NCI-H1105 (cell line): ENCODE results near the gene DCAF4L1.

Source experiments
- DNase-seq: peaks from one replicate; lab custom pipeline; 2025; lab: John Stamatoyannopoulos, UW

The DCAF4L1 gene, protein sequence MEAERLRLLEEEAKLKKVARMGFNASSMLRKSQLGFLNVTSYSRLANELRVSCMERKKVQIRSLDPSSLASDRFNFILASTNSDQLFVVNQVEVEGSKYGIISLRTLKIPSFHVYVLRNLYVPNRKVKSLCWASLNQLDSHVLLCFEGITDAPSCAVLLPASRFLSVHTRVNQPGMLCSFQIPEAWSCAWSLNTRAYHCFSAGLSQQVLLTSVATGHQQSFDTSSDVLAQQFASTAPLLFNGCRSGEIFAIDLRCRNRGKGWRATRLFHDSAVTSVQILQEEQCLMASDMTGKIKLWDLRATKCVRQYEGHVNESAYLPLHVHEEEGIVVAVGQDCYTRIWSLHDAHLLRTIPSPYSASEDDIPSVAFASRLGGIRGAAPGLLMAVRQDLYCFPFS

DNA sequence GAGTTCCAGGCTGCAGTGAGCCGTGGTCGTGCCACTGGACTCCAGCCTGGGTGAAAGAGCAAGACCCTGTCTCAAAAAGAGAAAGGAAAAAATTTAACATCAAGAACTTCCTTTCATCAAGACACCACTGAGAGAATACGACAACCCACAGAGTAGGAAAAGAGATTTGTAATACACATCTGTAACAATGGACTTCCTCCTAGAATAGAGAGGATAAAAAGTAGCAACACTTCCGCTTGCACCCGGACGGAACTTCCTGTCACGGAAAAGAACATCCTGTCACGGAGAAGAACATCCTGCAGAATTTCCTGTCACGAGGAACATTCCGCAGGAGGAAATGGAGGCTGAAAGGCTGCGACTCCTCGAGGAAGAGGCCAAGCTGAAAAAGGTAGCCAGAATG, at the start of gene DCAF4L1:
Gene DCAF4L1 (plus strand): TSS at position 301 of the 400 bp plus-strand sequence. CDS start 37 bp downstream, at position 338.
- no peak for DNase-seq

DNA sequence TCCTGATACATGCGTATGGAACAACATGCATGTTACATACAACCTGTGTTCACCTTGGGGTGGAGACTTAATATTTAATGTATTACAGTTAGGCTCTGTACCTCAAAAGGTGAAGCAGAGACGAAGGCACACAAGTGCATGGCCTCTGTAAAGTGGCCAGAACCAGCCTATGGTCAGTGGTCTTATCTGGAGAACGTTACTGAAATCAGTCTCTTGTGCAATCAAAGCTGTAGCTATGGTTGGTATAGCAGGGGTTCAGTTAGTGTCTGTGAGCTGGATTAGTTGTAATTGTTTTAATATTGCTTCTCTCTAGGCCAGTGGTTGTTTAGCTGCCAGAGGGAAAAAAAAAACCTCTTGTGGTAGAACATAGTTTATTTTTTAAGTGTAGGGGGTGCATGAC, 48.6 kb upstream of the DCAF4L1 start:
- DNase-seq, result no peak

DNA sequence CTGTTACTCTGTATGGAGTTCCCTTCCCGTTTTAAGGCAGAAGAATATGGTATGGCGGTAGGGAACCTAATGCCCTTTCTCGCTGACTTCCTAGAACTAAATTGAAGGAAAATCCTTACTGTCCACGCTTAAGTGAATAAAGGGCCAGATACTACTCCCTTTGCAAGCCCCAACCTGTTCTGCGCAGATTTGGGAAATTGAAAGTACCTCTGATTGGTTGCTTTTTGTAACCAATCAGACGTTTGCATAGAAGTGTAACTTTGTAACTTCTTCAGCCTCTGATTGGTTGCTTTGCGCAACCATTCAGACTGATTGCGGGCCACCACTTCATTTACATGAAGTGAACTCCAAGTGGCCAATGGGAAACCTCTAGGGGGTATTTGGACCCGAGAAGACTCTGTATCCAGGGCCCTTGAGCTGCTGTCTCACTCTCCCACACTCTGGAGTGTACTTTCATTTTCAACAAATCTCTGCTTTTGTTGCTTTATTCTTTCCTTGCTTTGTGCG, 47.5 kb upstream of the DCAF4L1 start:
- no peak for DNase-seq

DNA sequence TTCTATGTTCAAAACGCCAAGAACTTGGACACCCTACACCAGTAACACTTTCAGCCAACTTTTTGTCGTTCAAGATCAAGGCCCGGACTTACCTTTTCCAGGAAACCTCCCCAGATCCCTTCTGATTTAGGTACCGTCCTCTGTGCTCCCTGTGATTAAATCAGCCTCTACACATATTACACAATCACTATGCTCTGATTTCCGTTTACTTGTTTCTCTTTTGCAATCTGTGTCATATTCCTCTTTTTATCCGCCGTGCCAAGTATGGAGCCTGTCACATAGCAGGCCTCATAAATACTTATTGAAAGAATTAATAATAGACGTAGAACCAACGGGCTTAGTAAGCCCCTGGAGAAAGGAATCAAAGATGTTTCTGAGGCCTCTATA, 47.0 kb upstream of the DCAF4L1 start:
- no peak for DNase-seq

DNA sequence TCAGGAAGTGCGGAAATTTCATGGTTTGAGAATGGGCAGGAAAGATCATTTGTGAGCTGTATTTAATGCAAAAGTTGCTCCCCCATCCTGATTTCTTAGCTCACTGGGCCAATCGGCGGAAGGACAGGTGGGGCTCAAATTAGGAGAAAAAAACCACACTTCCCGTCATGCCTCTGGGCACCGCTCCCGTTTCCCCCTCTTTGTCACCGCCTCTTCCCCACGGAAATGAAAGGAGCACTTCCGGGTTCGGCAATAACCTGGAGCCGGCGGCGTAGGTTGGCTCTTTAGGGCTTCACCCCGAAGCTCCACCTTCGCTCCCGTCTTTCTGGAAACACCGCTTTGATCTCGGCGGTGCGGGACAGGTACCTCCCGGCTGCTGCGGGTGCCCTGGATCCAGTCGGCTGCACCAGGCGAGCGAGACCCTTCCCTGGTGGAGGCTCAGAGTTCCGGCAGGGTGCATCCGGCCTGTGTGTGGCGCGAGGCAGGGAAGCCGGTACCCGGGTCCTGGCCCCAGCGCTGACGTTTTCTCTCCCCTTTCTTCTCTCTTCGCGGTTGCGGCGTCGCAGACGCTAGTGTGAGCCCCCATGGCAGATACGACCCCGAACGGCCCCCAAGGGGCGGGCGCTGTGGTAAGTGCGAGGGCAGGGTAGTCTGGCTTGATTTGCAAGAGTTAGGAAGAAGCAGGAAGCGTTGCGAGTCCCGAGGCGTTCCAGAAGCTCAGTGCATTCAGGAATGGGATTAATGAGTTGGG, 46.5 kb upstream of the DCAF4L1 start, which contains the start of gene TMEM33:
Gene TMEM33 (plus strand): TSS at position 529 of the 751 bp plus-strand sequence. CDS start 56 bp downstream, at position 585.
- DNase-seq, result peak; percentile 84

DNA sequence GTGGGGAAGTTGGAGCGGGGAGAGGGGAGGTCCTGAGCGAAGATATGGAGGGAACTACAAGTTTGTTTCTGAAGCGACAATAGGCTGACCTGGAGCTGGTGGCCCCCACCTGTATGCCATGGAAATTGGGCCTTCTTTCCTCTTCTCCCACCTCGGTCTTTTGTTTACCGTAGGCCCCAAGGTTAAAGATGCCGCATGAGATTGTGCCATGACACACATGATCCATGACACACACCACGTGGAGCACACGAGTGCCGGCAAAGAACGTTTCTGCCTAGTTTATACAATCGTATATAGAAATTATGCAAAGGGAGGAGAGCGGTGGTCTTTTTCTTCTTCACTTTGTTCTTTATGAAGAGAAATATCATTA, 45.9 kb upstream of the DCAF4L1 start:
- no peak for DNase-seq

DNA sequence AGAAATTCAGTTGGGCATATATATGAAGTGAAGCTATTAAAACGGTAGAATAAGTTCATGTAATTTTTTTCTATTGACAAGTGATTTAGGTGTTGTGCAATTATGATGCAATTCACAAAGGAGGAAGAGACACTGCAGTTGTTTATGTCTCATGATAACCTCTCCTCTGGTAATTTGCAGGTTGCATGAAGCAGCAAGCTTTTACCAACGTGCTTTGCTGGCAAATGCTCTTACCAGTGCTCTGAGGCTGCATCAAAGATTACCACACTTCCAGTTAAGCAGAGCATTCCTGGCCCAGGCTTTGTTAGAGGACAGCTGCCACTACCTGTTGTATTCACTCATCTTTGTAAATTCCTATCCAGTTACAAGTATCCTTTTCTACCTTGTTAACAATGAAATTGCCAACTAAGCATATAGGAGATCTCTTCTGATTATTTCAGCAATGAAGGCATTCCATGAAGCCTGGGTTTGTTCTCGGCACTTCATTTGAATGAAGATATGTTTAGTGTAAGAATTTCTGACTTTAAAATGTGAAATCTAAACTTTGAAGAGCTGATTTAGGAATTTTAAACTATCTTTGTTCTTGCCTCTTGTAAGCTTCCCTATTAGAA, 42.4 kb upstream of the DCAF4L1 start:
- DNase-seq, result no peak

DNA sequence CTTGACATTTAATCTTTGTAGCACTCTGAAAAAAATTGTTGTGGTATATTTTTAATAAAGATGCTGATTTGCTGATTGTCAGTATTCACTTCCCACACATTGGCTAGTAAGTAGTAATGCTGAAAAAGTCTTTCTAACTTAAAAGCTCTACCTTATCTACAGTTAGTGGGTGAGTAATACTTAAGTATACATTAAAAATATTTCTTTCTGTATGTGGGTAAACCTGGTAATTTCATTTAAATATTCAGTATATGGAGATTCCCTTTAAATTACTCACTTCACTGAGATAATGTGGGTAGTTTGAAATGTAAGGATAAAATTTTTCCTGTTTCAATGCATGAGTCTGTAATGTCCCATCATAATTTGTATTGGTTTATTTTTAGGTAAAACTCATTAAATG, 40.7 kb upstream of the DCAF4L1 start:
- DNase-seq, result no peak

DNA sequence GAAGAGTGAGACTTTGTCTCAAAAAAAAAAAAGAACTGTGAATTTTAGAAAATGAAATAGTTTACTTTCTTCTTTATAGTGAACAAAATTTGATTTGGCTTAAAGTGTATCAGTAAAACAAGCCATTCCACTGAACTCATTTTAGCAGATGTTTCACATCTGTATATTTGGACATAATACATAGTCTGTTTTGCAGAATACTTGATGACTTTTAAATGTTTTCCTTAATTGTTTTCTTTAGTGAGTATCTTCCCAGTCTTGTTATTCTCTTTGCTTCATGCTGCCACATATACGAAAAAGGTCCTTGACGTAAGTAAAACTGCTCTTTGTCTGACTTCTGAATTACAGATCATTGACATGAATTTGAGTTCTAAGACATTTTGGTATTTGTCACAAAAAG, 38.0 kb upstream of the DCAF4L1 start:
- DNase-seq, result no peak

DNA sequence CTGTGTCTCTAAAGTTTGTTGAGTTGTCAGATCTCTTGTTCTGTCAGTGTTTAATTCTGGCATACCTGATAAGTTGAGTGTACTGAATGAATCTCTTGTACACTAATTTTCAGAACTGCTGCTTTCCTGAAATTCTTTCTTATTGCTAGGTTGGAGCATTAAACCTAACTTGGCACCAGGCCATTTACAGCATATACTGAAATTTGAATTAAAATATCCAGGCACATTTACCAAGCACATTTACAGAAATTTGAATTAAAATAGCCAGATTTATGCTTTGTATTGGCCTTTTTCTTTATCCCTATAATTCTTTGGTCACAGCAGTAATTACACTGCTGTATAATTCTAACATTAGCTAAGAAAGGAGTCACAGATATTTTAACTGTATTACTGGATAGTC, 37.5 kb upstream of the DCAF4L1 start:
- no peak for DNase-seq

DNA sequence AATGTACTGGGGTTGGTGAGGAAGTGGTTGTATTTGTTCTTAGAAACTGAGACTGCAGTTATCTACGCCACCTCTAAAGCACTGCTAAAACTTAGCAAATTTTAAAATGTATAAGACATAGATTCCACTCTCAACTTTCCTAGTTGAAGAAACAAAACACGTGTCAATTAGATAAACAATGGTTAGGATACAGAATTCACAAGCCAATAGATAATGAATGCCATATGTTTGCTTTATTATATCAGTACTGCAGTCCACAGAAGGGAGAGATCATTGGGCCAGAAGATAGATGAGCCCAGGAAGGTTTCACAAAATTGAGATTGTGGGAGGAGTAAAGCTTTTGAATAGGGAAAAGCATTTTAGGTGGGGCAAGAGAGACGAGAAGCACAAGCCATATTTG, 32.0 kb upstream of the DCAF4L1 start:
- no peak for DNase-seq

DNA sequence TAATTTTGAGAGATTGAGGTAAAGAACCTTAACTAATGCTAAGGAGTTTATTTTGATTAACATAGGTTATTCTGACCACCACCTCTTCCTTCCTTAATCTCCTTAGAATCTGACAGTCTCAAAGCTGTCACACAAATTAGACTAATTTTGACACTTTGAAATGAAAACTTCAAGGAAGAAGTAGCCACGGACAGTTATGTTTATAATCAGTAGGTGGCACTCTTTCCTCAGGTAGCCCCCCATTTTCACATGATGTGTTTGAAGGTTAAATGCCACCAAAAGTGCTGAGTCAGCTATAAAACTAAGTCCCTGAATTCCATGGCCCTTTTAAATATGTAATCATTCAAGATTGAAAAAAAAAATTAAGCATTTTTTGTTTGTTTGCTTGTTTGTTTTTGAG, 23.9 kb upstream of the DCAF4L1 start:
- DNase-seq, result peak; percentile 0

DNA sequence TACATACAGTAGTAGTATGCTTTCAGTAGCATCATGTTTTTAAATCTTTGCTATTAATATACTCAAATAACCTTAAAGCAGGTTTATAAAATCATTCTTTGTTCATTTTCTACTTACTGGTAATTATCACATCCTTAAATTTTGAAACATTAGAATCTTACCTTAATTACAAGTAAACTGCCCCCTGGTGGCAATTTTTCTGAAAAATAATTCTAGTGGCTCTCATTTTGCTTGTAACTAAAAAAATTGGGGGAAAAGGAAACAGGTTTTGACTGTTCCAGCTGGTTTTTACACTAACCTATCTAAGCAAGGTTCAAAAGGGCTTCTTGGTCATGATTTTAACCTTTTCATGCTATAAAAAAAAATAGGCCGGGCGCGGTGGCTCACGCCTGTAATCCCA, 18.5 kb upstream of the DCAF4L1 start:
- no peak for DNase-seq

DNA sequence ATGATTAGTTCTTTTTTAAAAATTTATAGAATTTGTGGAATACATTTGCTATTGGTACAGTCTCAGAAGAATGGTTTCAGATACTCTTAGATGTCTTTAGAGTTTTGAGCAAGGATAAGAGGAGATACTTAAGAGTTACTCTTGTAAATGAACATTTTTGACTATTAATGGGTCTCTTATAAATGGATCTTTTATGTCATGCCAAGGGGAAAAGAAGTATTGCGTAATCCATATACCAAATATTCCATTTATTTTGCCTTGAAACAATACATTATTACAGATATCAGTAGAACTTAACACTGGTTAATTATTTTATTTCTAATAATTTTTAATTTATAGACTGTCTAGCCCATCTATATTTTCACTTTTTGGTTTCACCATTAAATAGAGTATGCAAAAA, 17.2 kb upstream of the DCAF4L1 start:
- no peak for DNase-seq

DNA sequence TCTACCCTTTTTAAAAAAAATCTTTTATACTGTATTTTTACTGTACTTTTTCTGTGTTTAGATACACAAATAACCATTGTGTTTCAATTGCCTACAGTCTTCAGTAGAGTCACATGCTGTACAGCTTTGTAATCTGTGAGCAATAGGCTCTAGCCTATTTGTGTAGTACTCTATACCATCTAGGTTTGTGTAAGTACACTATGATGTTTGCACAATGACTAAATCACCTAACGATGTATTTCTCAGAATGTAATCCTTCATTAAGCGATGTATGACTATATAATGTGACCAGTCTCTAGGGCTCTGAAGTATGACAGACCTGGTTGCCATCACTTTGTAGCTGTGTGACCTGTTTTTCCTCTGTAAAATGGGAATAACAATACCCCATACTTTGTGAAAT, 14.2 kb upstream of the DCAF4L1 start:
- no peak for DNase-seq

DNA sequence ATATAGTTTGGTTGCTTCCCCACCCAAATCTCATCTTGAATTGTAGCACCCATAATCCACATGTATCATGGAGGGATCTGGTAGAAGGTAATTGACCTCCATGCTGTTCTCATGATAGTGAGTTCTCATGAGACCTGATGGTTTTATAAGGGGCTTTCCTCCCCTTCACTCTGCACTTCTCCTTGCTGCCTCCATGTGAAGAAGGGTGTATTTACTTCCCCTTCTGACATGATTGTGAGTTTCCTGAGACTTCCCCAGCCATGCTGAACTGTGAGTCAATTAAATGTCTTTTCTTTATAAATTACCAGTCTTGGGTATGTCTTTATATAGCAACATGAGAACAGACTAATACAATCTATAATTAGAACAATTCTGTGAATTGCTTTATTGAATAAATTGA, 11.9 kb upstream of the DCAF4L1 start:
- DNase-seq, result no peak

DNA sequence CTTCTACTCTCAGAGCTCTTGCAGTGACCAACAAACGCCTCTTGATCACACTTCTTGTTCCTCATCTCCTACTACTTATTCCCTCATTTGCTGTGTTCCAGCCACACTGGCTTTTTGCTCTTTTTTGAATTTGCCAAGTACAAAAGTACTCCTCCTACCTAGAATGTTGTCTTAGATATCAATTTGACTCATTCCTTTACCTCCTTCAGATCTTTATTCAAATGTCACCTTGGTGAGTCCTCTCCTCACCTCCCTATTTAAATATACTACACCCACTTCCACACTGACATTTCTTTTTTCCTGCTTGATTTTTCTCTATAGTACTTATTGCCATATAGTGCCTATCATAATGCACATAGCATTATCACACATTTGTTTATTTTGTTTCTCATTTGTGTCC, 6.2 kb upstream of the DCAF4L1 start:
- DNase-seq, result no peak

DNA sequence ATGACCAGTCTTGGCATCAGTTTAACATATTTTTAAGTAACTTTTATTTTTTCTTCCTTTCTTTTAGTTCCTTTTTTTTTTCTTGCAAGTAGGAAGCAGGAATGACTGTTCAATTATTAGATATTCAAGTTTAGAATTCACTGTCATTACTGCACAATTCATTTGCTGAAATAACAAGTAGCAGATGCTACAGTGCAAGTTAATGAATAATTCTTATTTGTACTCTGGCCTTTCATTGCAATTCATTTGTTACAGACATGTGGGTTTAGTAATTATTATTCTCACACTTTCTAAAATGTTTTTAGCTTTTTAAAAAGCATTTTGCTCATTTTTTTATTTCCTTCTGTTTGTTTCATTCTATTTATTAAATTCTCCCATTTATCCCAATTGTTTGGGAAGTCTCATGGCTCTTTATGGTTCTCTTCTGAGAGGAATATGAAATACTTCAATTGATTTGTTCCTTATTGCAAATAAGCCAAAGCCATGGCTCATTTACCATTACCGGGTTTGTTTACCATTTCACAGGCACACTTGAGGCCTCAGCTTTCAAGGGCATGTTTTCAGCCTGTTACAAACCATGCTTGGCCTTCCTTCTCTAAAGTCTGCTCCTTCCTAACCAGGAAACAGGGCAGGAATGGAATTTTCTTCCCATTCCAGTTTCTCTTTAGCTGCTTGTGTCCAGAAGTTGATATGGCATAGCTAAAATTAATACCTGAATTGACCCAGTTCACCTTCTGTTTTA, 4.6 kb upstream of the DCAF4L1 start:
- DNase-seq, result no peak

DNA sequence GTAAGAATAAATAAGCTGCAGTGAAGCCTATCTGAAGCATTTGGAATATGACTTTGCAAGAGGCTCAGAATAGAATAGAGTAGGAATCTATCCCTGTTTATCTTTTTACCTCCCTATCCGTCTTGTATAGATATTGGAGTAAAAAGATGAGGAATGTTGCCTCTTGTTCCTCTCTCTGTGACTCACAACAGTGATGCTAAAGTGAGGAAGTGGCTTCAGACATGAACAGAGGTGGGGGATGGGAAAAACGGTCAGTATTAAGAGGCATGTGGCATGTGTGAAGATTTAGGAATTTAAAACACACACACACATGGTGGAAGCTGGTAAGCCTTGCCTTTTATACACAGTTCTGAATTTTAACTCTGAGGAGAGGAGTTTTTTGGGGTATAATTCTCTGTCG, 3.8 kb upstream of the DCAF4L1 start:
- DNase-seq, result no peak

DNA sequence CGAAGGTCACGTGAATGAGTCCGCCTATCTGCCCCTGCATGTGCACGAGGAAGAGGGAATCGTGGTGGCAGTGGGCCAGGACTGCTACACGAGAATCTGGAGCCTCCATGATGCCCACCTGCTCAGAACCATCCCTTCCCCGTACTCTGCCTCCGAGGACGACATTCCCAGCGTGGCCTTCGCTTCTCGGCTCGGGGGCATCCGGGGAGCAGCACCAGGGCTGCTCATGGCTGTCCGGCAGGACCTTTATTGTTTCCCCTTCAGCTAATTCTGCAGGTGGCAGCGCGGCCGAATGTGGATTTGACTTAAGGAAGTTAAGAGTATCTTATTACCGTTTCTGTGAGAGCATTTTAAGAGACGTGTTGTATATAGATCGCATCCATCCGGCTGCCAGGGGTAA, 1.2 kb downstream of the DCAF4L1 start:
- DNase-seq, result no peak

DNA sequence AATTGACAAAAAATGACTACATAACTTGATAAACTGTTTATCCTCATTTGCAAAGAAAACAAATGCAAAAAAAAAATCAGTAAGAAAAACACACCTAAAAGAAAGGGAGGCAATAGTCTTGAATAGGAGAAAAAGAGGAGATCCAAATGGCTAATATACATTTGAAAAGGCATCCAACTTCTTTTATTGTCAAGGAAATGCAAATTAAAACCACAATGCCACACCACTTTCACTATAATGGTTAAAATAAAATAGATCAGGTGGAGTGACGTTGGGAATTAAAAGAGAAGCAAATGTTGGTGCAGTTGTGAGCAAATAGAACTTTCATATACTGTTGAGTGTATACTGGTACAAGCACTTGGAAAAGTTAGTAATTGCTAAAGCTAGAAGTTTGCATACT, 3.6 kb downstream of the DCAF4L1 start:
- DNase-seq, result no peak

DNA sequence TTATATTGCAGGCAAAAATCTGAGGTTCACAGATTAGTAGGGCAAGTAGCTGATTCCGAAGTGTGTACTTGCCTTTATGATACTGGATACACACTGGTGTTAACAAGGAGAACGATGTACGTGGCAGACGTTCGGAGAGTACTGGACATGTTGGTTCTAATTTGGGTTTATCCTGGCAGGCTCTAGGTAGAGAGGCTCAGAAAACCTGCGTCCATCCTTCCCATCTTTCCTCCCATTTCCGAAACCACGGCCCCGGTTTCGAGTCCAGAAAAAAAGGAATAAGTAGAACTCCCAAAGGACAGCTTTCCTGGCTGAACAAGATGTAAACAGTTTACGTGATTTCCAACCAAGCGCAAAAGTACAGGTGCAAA, 8.4 kb downstream of the DCAF4L1 start:
- DNase-seq, result no peak
